HEK293 (cell line): ENCODE measurements around the gene SRC.
A peak's percentile ranks its signal among the peaks of the same experiment; 100 is the strongest.

ENCODE experiments used
- IKZF3 ChIP-seq: fragments of 450-650 bp; IDR thresholded peaks from 2 replicates; pipeline ENCODE4 v1.5.0; 2018; ENCODE audit warnings: missing biosample characterization, mild to moderate bottlenecking, missing genetic modification characterization, moderate library complexity
- TF ChIP-seq, protein P1 (sequence below): fragments of 450-650 bp; formaldehyde crosslinking; IDR thresholded peaks from 2 replicates; pipeline ENCODE4 v1.5.1; 2017; ENCODE audit warnings: missing biosample characterization, missing genetic modification characterization

DNA sequence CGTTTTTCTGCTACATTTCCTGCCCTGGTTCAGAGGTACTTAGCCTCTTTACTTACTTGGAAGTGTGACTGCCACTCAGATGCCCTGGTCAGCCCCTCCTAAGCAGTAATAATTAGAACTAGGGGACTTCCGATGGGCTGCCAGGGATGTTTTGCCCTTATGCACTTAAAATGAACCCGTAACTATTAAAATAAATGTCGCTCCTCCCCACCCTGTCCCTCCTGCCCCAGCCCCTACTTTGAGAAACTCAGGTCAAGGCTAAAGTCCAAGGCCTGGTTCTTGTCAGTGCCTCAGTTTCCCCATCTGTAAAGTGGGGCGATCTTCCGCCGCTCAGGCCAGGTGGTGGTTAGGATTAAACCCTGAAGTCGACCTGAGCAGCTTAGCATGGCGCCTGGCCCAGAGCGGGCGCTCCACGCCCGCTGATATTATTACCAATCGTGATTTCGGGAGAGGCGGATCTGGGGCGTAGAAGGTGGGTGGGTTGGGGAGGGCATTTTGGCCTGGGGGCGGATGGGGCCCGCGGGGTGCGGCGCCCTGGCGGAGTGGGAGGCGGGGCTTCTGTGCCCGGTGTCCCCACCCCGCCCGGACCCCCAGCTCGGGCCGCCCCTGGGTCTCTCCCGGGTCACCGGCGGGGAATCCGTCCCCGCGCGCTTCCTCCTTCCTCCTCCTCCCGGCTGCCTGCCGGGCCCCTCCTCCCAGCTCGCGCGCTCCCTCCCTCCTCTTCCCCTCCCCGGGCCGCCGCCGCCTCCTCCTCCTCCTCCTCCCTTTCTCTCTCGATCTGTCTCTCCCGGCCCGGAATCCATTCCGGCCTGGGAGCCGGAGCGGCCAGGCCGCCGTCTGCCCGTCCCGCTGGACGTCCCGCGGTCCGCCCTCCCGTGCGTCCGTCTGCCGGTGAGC is at the start of gene SRC:
- TF ChIP-seq, protein P1, sequence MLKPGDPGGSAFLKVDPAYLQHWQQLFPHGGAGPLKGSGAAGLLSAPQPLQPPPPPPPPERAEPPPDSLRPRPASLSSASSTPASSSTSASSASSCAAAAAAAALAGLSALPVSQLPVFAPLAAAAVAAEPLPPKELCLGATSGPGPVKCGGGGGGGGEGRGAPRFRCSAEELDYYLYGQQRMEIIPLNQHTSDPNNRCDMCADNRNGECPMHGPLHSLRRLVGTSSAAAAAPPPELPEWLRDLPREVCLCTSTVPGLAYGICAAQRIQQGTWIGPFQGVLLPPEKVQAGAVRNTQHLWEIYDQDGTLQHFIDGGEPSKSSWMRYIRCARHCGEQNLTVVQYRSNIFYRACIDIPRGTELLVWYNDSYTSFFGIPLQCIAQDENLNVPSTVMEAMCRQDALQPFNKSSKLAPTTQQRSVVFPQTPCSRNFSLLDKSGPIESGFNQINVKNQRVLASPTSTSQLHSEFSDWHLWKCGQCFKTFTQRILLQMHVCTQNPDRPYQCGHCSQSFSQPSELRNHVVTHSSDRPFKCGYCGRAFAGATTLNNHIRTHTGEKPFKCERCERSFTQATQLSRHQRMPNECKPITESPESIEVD (tag by site-specific recombination): no peak
- peak; percentile 84 for TF ChIP-seq IKZF3 (tag by site-specific recombination)
